AG08395 (cell line): ENCODE results near the gene PLA2G2F.
A peak's percentile ranks its signal among the peaks of the same experiment; 100 is the strongest.

Experiments
- DNase-seq: peaks from one replicate; pipeline ENCODE4 v3.0.0; 2012; ENCODE audit warnings: mixed read lengths, low spot score

Gene PLA2G2F

DNA sequence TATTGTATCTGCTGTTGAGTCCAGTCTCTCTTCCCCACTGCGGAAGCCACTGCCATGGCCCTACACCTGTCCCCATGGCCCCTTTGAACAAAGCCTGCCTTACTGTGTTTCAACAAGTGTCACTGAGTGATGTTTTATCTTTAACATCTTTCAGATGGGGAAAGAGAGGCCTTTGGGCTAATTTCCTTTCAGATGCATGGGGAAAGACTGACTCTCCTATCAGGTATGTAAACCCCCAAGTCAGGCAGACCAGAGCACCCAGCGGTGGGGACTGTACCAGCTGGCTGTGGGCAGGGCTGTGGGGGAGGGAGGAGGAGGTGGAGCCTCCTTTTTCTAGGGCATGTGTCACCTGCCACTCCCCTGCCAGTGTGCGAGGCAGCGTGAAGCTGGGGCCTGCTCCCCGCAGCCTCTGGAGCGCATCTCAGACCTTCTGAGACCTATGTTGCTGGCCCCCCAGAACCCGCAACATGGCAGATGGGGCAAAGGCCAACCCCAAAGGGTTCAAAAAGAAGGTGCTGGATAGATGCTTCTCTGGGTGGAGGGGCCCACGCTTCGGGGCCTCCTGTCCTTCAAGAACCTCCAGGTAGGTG lies at the start of gene PLA2G2F:
PLA2G2F (plus strand) TSS at position 363 of the 590 bp plus-strand sequence; CDS start at position 468, 105 bp downstream.
- DNase-seq = no peak

GRCh38 chr1:20089328-20090077 lies 49.6 kb upstream of the PLA2G2F start:
- DNase-seq = no peak

GRCh38 chr1:20090119-20090518 lies 49.0 kb upstream of the PLA2G2F start:
- no peak for DNase-seq

- no peak for DNase-seq
Measured at GRCh38 chr1:20090641-20091040, 48.5 kb upstream of the PLA2G2F start.

- DNase-seq = no peak
Measured at GRCh38 chr1:20093303-20093702, 45.8 kb upstream of the PLA2G2F start.

GRCh38 chr1:20093940-20094391 lies 45.2 kb upstream of the PLA2G2F start:
- peak; percentile 52 for DNase-seq

- no peak for DNase-seq
Measured at GRCh38 chr1:20095564-20096434, 43.3 kb upstream of the PLA2G2F start.

GRCh38 chr1:20096840-20097447 lies 42.2 kb upstream of the PLA2G2F start:
- no peak for DNase-seq

- DNase-seq = no peak
Measured at GRCh38 chr1:20099533-20099932, 39.6 kb upstream of the PLA2G2F start.

GRCh38 chr1:20100632-20101355 lies 38.3 kb upstream of the PLA2G2F start:
- DNase-seq = peak; percentile 73

DNA sequence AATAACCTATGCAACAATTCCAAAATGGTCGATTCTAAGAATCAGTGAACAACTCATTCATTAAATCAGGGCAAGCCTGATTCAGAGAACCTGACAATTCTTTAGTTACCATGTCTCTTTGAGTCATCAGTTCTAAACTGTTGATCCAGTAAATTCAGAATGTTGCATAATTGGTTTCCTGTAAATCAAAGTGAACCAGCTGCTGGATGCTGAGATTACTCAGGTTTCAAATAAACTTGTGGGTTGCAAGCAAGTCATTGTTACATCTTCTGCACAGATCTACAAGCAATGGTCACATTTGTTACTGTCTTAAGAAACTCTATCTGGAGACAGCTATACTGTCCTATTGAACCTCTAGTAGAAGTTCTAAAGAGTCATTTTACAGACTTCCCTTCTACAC lies 36.2 kb upstream of the PLA2G2F start:
- DNase-seq = peak; percentile 54

GRCh38 chr1:20105856-20106255 lies 33.3 kb upstream of the PLA2G2F start:
- no peak for DNase-seq

- no peak for DNase-seq
Measured at GRCh38 chr1:20107351-20107750, 31.8 kb upstream of the PLA2G2F start.

DNA sequence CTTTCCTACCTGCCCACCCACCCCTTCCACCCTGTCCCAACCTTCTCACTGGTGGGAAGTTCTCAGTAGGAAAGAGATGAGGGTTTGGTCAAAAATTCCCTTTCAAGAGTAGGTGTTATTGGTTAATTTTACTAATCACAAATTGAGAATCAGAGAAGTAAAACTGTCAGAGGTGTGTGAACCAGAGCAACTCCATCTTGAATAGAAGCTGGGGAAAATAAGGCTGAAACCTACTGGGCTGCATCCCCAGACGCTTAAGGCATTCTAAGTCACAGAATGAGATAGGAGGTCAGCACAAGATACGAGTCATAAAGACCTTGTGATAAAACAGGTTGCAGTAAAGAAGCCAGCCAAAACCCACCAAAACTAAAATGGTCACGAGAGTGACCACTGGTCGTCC lies 31.3 kb upstream of the PLA2G2F start:
- no peak for DNase-seq

DNA sequence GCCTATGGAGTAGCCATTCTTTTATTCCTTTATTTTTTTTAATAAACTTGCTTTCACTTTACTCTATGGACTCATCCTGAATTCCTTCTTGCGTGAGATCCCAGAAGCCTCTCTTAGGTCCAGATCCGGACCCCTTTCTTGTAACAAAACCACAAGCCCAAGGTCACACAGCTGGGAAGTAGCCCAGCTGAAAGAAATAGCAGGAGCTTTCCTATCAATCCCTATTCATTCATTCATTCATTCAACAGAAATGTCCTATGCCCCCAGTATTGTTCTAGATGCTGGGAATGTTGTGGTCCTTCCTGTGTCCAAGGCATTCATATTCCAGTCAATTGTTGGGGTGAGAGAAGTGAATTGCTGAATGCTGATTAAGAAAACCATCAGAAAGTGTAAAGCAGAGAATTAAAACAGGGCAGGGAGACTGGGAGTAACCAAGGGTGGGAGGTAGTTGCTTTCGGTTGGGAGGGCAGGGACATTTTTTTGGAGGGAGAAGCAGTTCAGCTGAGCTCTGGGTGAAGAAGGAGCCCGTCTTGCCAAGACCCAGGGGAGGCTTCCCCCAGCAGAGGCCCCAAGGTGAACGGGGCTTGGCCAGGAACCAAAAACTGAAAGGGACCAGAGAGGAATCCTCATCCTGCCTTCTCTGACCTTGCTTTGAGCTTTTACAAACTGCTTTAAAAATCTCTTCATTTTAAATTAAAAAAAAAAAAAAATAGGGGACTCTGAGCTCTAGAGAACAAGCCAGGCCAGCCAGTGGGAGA lies 30.6 kb upstream of the PLA2G2F start:
- no peak for DNase-seq

DNA sequence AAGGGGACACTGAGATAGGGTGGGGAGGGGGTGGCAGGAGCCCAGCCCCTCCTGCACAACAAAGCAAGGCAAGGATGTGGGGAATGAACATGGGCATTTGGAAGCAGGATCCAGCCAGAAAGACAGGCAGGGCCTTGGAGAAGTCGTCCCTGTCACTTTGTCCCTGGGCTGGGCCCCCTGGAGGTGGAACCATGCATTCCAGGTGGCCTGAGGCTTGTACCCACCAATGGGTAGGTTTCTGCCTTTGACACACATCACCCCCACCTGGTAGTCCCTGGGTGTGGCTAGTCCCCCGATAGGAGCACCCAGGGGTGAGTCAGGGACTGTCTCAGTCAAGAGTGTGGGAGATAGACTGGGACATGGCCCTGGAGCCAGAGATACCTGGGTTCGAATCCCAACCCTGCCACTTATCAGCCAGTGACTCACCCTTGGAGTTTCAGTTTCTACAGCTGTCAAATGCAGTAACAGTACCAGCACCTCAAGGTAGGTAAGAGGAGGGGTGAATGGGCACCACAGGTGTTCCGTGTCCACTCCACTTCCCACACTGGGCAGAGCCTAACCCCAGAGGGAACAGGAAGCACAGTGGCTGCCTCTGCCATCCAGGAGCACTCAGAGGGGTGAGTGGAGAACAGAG lies 29.8 kb upstream of the PLA2G2F start:
- DNase-seq = no peak

DNA sequence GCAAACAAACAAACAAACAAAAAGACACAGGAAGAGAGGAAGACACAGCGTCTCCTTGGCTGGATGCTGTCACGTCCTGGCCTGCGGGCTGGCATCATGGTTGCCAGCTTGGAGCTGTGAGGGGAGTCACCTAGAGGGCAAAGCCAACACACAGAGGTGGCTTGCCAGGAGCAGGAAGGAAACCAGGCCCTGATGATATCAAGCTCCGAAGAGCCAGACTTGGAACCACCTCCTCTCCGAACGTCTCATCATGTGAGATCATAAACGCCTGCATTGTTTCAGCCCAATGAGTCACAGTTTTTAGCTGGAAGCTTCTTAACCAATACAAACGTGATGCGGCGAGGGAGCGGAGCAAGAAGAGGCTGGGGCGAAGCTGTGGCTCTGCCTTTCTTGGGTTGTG lies 28.4 kb upstream of the PLA2G2F start:
- peak; percentile 27 for DNase-seq

GRCh38 chr1:20111452-20111851 lies 27.7 kb upstream of the PLA2G2F start:
- DNase-seq = no peak

DNA sequence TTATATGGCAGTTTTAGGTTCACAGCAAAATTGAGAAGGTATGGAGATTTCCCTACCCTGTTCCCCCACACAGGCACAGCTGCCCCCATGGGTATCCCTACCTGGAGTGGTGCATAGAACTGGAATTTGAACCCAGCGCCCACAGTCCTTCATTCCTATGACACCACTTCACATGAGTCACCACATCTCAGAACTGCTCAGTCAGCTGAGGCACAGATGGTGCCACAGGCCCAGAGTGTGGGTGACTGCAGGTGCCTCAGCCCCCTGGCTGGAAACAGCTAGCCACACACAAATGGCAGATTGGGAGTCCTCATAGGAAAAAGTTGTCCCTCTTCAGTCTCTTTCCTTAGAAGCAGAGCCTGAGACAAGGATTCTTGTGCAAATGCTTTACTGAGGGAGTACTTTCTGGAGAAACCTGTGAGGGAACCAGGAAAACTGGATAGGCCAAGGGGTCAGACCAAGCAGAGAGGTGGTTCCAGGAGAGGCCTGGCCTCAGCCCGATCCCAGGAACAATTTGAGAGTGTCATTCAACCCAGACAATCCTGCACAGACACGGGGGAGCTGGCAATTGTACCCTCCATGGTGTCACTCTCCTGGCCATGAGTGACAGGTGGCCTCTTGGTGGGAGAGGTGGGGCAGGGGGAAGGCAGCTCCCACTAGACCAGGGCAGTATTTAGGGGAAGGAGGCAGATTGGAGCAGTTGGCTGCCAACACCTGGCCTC lies 26.7 kb upstream of the PLA2G2F start:
- no peak for DNase-seq
